Measurements from ENCODE around the gene PREX1.

Gene PREX1

DNA sequence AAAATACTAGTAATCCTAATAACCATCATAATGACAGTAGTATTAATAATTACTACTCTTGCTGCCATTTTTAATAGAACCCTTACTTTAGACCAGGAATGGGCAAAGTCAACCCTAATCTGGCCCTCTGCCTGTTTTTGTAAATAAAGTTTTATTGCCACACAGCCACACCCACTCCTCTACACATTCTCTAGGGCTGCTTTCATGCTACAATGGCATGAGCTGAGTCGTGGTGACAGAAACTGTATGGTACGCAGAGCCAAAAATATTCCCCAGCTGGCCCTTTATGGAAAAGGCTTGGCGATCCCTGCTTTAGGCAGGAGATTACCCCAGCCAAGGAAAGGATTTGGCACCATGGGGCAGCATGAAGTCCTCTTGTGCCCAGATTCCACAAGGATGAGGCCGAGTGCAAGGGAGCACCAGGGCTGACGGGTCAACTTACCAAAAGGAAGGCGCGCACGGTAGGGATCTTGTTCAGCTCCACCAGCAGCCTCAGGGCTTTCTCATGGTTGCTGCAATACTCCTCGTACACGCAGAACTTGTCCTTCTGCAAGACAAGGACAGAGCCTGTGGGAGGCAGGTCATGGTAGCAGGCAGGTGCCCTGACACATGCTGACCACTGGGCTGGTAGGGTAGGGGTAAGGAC lies 93.6 kb downstream of the PREX1 start:
- no peak for DNase-seq (ENCODE audit: low spot score)

DNA sequence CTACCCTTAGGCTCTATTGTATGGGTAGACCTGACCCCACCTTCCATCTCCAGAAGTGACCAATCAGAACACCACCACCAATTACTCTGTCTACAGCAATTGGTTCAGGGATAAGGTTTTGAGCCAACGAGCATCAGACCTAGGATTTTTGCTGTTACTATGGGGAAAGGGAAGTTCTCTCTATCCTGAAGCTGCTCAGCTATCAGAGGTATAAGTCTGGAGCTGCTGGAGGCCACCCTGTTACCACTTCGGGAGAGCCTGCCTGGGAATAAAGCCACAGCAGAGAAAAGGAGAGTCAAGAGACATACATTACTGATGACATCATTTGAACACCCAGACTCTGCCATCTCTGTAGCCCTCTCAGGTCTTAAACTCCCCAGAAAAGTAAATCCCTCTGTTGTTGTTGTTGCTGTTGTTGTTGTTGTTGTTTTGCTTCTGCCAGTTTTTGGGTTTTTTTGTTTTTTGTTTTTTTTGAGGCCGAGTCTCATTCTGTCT lies 94.5 kb downstream of the PREX1 start:
- no peak for DNase-seq (ENCODE audit: low spot score)

DNA sequence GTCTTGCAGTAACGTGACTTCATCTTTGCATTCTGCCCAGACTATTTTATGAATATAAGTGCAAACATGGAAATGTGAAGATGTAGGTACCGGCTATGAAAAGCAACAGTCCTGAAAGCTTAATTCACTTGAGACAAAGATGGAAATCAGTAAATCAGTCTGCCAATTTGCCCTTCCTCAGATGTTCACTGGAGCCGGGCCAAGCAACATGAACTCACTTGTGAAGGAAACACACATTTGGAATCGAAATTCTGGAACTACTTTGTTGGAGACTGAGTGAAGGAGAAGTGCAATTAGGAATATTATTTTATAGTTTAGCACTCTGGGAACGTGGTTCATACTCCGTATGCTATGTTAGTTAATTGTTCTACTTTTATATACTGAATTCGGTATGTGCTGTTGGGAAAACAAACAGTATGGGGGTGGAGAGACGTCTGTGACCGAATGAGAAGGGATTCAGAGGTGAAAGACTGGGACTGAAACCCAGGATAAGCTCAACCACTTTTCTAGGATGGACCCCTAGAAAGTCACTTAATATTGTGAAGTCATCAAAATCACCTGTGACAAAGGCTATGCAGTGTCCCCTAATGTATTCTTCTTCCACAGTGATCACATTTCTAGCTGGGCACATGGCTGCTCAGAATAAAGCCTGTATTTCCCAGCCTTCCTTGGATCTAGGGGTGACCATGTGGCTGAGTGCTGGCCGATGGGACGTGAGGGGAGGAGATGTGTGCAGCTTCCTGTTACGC lies 95.5 kb downstream of the PREX1 start:
- no peak for DNase-seq (ENCODE audit: low spot score)

DNA sequence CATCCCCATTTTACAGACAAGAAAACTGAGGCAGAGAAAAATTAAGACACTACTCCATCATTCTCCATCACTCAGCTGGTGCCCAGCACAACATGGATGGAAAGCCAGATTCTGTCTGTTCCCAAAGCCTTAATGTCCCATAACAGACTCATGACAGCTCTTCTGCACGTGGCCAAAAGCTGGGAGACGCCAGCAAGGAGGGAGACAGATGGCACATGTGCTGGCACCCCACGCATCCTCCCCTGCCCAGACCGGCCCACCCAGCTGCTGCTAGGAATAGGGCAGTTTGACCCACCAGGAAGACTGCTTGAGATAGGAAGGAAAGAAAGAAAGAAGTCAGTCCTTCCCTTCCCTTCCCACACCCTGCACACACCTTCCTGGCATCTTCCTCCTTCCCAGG lies 96.3 kb downstream of the PREX1 start:
- DNase-seq (ENCODE audit: low spot score): no peak

DNA sequence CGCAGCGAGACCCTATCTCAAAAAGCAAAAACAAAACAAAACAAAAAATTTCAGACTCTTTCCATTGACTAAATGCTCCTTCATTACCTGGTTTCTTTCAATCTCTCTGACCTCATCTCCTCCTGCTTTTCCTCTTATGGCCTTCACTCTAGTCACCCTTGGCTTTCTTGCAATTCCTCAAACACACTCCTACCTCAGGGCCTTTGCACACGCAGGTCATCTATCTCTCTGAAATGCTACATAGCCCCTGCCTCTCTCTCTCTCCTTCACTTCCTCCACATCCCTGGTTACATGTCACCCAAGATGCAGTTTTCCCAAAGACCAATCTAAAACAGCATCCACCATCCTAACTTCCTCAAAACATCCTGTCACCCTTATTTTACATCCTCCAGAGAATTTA lies 96.8 kb downstream of the PREX1 start:
- no peak for DNase-seq (ENCODE audit: low spot score)

DNA sequence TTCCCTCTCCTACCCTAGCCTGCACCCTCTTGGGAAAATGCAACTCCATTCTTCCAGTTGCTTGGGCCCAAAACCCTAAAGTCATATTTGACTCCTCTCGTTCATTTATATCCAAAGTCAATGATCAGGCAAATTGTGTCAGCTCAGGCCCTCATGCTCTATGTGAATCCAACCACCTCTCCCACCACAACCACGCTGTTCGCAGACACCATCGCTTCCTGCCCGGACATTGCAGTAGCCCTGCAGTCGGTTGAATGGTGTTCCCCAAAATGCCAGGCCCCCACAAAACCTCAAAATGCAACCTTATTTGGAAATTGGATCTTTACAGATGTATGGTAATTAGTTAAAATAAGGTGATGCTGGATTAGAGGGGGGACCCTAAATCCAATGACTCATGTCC lies 98.3 kb downstream of the PREX1 start:
- DNase-seq (ENCODE audit: low spot score): no peak

DNA sequence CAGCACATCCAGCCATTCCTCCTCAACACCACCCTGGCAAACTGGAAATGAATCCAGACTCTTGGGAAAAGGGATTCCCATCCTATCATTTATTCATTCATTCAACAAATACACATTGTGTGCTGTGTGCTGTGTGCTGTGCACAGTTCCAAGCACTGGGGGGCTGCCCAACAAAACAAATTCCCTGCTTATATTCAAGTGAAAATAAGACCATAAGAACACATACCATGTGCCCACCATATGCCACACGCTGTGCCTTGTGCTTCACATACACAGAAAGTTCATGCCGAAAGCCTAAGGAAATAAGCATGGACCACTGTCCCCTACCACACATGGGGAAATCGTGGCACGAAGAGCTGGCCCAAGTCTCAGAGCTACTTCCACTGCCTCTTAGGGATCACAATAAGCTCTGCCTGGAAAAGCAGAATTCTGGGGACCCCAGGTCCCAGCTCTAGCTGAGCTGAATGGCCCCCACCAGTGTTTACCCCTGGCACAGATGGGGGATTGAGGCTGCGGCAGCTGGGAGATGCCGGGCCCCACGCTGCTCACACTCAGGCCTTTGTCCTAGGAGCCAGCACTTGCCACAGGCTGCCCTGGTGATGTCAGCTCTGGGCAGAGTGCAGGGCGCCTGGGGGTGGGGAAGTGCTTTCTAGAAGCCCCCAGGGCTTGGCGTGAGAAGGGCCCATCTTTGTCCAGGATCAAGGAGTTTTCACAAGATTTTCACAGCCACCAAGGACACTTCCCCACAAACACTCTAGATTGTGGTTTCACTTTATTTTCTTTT lies 99.6 kb downstream of the PREX1 start:
- DNase-seq (ENCODE audit: low spot score): no peak

DNA sequence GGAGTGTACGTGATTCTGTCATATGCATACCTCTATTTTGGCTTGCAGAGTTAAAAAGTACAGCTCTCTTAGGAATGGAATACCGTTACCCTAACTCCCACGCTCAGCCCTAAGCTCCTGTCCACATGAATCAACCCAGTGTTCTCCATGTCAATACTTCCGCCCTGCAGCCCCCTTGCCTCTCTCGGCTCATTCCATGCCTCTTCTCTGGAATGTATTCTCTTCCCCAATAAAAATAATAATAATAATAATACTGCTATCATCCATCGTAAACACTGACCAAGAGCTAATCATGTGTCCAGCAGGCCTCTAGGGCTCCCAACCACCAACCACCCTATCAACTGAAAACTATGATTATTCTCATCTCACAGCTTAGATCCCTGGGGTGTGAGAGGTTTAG lies 100.6 kb downstream of the PREX1 start:
- DNase-seq (ENCODE audit: low spot score): no peak

DNA sequence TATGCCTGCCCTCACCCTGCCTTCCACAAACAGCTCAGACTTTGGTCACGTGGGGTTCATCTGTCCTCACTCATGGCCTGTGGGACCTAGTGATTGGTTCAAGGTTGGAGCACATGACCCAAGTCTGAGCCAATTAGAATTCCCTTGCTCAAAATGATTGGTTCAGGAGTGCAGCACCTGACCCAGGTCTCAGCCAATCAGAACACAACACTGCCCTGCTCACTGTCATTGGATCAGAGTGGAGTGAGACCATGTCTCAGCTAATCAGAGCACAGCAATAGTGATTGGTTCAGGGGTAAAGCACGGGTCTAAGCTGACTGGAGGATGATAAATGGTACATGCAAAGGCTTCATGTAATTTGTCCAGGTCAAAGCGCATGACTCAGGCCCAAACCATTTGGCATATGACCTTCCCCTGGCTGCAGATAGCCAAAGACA lies 102.2 kb downstream of the PREX1 start:
- peak; percentile 31 for DNase-seq (ENCODE audit: low spot score)

DNA sequence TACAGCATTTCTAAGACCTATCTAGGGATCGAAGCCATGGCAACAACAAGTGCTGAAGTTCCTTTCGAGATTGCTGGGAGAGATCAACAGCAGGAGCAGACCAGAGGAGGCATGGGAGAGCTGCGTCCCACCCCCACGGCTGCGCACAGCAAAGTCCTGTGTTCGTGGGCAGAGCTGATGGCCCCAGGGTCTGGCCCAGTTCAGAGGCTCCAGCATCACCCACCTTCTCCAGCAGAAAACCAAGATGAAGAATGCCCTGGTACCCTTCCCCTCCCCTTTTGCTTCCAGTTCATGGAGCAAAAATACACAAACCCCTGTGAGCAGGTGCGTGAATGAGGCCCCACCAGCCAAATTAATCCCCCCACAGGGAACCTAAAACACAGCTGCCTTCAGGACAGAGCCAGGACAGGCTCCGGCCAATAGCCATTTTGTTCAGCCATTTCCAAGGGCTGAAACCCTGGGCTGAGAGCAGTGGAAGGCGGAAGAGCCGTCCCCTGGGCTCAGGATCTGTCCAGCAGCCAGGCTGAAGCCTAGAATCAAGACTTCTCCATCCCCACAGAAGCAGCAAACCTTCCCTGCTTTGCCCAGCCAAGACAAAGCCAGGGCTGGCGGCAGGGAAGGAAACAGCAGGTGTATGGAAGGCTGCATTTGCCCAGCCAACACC lies 102.8 kb downstream of the PREX1 start:
- DNase-seq (ENCODE audit: low spot score): no peak

DNA sequence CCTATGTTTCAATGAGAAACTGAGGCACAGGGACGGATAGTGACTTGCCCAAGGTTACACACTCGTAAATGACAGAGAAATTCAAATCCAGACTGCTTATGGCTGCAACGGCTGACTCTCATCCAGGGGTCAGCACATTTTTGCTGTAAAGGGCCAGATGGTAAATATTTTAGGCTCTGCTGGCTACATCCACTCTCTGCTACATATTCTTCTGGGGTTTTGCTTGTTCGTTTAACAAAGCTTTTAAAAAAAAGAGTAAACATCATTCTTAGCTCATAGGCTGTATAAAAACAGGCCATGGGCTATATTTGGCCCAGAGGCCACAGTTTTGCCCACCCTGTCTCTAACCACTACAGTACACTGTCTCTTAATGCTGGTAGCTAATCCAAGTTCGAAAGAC lies 103.4 kb downstream of the PREX1 start:
- DNase-seq (ENCODE audit: low spot score): no peak

DNA sequence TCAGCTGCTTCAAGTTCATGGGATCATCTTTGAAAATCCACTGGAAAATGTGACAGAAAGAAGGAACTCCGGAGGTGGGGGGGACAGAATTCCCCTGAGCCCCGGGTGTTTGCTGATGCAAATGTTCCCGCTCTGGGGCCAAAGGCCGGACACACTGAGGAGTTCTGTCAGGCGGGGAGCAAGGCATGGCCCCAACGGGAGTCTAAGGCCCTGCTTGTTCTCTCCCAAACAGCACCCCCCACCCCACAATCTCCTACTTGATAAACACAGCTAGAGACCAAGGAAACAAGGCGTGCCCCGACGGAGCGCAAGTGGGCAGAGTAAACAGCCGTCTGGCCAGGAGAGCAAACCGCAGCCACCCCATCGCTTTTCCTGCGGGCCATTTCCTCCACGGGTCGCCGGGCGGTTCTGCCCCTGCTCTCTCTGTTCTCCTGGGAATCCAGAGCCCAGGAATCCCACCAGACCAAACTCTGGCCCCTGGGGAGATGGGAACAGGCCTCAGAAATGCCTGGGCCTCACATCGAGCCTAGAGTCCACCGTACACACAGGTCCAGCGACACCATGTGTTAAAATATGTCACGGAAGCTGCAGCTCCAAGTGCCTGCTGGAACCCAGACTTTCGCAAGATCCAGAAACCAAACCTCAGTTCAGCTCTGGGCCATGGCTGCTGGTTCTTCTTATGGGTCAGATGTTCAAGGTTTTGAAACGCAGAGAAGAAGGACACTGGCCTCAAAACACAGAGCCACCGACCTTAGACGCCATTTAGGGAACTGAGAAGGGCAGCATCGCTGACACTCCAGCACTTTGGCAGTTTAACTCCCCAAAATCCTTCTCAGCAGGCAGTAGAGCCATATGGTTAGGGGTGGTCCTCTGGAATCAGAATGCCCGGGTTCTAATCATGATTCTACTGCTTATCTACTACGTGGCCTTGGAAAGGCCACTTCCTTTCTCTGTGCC lies 104.2 kb downstream of the PREX1 start:
- peak; percentile 31 for DNase-seq (ENCODE audit: low spot score)

DNA sequence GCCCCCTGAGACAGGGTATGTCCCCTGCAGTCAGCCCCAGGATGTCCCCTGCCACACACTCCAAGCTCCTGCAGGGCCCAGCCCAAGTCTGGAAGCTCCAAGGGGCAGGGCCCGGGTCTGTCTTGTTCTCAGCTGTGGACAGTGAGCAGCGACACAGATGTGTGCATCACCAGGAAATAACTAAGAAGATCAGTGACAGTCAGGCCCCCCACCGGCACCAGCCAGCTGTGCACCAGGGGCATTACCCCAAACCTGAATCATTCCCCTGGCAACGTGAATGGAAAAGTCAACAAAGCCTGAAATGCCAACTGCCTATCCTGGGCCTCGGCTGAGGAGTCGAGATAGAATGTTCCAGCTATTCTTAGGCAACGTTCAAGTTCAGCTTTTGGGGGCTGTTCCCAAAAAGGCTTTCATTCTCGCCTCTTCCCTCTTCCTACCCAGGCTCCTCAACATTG lies 105.0 kb downstream of the PREX1 start:
- peak; percentile 40 for DNase-seq (ENCODE audit: low spot score)

DNA sequence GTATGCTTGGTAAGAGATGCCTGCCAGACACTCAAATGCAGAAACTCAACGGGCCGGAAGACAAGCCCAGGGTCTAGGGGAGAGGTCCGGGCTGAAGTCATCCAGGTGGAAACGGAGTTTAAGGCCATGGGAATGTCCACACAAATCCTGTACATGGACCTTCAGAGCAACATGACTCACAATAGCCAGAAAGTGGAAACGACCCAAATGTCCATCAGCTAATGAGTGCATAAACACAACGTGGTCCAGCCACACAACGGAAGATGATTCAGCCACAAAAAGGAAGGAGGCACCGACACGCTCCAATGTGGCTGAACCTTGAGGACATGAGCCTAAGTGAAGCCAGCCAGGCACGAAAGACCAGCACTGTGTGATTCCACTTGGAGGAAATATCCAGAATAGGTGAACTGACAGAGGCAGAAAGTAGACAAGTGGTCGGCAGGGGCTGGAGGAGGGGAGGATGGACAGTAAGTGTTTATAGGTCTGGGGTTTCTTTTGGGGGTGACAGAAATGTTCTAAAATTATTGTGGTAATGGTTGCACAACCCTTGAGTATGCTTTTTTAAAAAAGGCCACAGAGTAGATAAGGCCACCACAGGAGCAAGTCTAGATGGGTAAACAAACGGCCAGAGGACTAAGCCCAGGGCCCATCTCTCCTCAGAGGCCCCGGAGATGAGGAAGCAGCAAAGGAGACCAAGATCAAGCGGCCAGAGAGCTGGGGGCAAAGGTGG lies 105.6 kb downstream of the PREX1 start:
- no peak for DNase-seq (ENCODE audit: low spot score)

DNA sequence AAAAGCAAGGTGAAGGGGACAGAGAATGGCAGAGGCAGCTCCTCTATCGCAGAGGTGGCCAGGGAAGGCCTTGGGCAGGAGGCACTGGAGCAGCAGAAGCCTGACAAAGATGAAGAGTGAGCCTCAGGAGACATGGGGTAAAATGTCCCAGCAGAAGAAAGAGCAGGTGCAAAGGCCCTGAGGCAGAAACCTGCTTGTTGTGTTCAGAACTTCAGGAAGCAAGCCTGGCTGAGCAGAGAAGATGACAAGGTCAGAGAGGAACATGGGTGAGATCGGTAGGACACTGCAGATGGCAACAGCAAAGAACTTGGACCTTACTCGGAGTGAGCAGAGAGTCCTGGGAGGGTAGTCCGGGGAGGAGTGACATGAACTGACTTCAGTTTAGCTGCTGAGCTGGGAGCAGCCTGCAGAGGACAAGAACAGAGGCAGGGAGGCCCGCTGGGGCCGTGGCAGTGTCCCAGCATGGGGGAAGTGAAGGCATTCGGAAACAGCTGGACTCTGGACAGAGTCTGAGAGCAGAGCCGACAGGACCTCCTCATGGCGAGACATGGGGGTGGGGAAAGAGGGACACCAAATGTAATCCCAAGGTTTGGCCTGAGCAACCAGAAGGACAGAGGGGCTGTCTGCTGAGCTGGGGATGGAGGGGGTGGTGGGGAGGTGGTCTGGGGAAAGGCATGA lies 106.3 kb downstream of the PREX1 start:
- DNase-seq (ENCODE audit: low spot score): no peak

DNA sequence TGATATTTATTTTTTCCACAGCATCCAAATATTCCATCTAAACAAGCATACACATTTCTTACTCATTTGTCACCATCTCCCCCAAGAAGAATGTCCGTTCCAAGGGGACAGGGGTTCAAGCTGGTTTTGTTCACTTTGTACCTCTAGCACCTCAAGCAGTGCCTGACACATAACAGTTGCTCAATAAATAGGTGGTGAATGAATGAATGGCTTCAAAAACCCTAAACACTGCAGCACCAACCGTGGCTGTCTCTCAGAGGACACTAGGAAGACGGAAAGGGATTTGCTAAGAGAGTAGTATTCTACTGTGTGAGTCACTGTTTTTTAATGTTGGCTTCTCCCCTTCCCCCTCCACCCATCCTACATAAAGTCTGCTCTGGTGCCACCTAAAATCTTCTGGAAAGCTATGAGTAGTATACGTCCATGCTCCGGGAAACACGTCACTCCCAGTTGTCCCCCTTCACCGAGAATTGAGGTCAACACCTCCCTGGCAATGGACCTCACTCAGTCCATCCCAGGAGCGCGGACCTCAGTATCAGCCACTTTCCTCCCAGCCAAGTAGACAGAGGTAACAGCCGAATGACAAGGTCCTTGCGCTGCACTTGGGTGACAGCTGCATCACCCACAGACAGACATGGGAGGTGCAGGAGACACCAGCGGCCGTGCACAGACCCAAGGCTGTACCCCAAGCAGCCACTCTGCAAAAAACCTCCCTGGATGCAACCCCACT lies 107.4 kb downstream of the PREX1 start:
- DNase-seq (ENCODE audit: low spot score): no peak

DNA sequence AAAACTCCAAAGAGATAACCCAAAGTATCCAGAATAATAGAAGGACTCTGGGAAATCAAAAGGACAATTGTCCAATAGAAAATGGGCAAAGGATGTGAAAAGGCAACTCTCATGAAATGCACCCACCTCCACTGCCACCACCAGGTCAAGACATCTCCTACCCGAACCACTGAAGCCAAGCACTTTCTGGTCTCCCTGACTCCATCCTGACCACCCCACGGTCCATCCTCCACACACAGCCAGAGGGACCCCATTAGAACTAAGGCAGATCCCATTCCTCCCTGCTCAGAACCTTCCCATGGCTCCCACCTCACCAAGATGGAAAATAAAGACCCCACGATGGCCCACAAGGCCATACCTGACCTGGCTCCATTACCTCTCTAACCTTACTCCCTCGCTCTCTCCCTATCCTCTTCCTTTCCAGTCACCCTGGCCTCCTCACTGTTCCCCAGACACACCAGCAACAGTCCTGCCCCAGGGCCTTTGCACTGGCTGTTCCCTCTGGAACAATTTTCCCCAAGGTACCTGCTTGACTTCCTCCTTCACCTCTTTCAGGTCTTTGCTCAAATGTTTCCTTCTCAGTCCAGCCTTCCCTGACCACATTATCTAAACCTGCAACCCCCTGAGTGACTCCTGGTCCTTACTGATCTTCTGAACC lies 108.1 kb downstream of the PREX1 start:
- DNase-seq (ENCODE audit: low spot score): no peak

DNA sequence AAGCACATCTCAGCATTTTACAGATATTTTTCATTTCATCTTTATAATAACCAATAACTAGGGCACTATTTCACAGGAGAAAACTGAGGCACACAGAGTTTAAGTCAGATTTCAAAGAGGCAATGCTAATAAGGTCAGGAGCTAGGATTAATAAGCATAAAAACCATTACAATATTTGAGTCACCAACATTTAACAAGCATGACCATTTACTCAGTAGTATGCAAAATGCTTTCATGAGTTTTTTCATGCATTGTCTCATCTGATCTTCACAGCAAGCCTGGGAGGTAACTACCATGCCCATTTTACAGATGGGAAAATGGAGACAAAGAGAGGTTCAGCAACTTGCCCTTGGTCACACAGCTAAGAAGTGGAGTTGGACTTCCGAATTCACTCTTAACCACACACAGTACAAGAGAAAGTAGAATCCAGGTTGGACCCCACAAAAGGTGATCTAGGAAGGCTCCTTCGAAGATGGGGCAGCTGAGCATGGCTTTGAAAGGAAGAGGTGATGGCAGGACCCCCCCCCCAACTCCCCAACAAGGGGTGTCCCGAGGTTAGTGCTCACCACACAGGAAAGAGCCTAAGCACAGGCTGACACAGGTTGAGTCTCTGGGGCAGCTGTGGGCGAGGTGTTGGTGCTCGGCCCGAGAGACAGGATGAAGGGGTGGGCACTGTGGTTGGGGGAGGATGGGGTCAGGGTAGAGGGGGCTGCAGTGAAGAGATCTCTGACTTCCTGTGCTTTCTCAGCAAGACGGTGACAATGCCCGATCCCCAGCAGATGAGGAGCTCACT lies 108.8 kb downstream of the PREX1 start:
- DNase-seq (ENCODE audit: low spot score): no peak
